GM19023 (cell line): ENCODE results near the gene AUTS2.

Source experiments
- ATAC-seq: cut with Tn5 transposase; IDR thresholded peaks from one replicate; pipeline ENCODE4 v1.9.1; 2021; ENCODE audit warnings: mild to moderate bottlenecking, moderate library complexity; ENCODE audit not compliant: unreplicated experiment

Gene AUTS2

GRCh38 chr7:70542750-70543376 is 944.6 kb downstream of the AUTS2 start:
- ATAC-seq = no peak

DNA sequence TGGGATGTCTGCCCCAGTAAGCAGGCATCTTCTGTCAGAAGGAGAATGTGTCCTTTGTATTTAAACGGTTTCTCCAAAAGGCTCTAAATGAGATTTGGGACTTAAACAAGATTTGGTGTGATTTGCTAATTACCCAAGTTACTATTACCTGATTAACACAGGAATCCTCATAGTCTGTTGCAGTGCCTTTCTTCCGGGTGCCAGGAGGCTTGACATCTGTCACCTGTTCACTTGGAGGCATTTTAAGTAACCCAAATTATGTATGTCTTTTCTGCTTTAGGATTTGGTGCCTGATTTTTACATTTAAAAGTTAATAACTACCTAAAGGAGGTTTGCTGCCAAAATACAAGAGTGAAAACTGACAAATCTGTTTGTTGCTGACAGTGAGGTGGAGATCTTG is 945.7 kb downstream of the AUTS2 start:
- ATAC-seq = no peak

DNA sequence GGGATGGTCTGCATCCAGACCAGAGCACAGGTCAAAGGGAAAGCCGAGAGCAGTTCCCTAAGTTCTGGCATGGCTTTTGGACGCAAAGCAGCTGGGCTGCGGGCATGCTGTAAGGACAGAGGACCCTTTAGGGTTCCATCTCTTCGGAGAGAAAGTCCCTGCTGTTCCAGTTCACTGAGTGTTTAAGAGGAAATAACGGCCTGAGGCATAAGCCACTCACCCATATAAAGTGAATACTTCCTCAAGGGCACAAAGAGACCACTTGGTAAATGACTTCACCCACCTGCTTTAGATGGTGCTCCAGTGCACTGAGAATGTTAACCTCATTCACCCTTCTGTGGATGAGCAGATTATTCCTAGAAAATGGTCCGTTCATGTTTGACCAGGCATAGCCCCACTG is 946.9 kb downstream of the AUTS2 start:
- ATAC-seq = no peak

DNA sequence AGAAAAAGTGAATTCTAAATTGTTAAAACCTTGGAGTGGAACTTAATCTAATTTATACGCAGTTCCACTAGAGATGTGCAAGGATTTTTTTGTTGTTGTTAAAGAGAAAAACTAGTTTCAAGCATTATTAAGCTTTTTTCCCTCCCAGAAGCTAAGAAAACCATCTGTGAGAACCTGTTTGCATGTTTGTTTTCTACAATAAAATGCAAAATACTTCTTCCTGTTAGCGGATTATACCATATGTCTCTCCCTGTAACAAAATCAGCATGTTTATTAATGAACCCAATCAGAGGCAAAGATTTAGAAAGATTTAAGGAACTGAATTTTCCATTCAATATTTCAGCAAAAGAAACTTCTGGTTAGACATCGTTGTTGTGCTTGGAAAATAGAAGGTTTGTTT is 953.9 kb downstream of the AUTS2 start:
- ATAC-seq = no peak

- ATAC-seq = no peak
These were observed 955.1 kb downstream of the AUTS2 start for GRCh38 chr7:70553364-70553763.

DNA sequence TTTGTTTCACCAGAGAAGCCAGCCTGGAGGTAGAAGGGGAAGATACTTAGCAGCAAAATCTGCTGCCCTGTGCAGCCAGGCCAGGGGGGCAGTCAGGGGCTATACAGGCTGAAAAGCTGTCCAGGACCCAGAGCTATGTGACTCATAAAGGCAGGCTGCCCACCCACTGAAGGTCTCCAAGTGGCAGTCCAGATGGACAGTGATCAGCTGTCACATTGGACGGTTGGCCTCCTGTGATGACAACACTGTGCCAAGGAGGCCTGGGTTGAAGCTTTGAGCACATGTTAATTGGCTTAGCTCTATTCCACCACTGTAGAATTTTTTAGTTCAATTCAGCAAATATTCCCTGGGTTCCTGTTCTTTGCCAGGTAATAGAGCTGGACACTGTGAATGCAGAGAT is 956.4 kb downstream of the AUTS2 start:
- no peak for ATAC-seq

GRCh38 chr7:70556761-70557160 is 958.5 kb downstream of the AUTS2 start:
- ATAC-seq = no peak

DNA sequence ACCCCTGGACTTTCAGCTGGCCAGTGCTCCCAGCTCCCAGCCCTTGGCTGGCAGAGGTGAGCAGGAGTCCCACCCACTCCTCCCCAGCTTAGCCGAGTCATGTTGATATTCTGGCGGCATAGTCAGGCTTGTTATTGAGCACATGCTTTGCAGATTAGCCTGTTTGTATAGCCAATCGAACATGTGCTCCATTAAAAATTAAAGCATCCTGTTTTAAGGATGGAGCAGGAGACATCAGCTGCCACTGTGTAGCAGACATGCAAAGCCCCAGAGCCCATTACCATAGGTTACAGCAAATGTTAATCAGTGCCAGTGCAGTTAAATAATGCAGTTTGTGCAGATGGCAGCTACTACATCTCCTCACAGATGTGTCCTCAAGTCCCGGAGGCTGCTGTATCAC is 959.1 kb downstream of the AUTS2 start:
- no peak for ATAC-seq

GRCh38 chr7:70559815-70560214 is 961.5 kb downstream of the AUTS2 start:
- ATAC-seq = no peak

GRCh38 chr7:70563960-70564359 is 965.7 kb downstream of the AUTS2 start:
- no peak for ATAC-seq

DNA sequence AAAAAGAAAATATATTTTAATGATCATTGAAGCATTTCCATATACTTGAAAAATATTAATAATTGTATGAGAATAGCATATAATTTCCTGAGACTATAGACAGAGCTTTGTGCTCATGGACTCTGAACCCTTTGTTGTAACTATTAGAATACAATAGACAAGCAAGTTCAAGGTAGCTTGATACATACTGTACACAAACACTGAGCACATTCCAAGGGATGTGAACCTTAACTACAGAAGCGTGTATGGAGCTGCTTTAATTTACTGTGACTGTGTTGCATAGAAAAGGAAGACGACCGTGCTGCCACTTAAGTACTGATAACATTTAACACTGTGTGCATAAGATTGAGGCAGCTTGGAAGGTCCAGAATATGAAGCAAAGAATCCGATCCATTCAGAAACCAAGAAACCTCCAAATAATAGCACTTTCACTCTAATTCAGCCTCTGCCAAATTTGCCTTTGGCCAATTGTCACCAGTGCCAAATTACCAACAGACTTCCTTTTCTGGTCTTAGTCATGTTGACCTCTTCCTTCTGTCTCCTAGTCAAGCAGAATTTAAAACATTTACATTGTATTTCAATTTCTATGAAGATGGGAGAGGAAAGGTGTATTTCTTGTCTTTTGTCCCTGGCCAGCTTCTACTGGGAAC is 967.6 kb downstream of the AUTS2 start:
- ATAC-seq = no peak

DNA sequence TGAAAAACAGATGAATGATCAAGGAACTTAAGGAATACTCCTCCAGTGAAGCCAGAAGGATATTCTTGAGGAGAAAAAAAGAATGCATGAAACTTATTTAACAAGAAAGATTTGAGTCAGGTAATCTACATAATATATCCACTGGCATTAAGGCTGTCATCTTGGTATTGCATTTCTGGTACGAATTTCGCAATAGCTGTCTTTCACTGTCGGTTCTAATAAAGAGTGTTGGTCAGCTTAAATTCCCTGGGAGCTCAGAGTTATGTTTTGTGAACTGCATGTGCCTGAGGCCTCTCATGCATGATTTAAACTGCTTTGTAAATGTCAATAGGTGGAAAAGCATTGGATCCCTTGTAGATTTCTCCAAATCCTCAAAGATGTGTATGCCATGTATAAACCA is 968.4 kb downstream of the AUTS2 start:
- ATAC-seq = no peak

DNA sequence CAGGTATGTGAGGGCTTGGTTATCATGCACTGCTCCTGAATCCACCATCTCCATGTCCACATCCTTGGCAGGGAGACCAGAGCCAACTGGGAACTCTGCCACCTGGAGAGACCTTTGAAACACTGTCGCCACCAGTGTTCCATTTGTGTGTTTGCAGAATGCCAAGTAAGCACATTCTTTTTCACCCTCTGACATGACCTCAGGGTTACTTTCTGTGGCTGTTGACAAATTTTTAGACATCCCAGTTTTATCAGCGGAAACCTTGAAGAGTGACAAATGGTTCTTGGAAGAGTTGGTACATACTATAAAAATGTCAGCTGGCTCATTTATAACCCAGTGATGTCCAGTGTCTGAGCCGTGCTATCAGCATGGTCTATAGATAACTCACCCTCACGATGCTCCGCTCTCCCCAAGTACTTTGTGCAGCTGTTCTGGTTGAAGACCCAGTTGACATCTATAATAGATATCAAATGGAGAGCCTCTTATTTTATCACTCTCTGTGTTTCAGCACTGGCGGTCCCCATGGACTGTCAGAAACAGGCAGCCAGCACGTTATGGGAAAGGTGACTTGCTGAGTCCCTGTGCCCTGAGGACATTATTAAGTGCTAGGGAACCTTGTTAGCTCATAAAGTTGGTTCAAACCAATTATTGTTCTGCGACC is 970.5 kb downstream of the AUTS2 start:
- no peak for ATAC-seq

GRCh38 chr7:70569335-70569819 is 971.1 kb downstream of the AUTS2 start:
- no peak for ATAC-seq

DNA sequence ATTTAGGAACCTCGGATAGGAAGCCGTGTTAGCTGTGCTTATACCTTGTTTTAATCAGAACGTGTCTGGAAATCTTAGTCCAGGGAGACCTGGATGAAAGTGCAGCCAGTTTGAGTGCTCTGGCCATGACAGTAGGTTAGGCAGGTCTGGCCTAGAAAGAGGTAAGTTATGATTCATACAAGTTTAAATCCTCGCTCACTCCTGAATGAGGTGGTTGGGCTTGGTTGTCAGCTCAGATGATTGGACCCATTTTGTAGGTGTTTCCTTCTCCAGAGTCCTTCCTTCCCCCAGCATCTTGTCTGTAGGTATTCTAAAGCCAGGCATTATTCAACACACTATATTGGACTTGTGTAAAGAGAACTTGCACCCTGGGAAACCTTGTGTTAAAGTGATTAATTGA is 971.8 kb downstream of the AUTS2 start:
- no peak for ATAC-seq

DNA sequence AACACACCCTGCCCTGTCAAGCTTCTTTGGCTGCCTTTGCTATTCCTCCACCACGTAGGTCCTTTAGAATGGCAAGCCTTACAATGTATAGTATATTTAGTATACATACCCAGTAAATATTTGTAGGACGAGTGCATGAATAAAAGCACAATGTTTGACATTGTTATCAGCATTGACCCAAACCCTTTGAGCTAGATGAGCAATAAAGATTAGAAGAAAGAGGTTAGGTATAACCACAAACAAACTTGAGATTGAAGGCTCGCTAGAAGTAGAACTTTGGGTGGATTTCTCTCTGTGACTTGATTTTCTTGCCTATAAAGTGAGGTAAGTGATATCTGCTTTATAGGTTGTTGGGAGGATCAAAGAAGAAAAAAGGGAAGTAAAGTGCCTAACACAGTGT is 972.7 kb downstream of the AUTS2 start:
- ATAC-seq = no peak

GRCh38 chr7:70571403-70571934 is 973.2 kb downstream of the AUTS2 start:
- no peak for ATAC-seq

DNA sequence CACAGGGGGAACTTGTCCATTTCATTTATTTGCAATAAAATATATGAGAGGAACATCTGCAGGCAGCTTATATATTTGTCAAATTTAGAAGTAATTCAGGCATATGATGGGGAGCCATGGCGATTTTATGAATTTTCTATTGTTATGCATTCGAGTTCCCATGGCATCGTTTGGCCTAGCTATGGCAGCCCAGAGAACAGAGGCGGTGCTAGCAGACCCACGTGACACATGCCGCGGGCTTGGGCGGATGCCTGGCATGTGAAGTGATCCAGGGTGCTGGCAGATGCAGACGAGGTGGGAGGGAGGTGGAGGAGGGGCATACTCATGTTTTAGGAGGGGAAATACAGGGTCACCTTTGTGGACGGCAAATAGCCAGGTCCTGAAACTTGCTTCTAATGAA is 973.7 kb downstream of the AUTS2 start:
- no peak for ATAC-seq

- no peak for ATAC-seq
These were observed 974.3 kb downstream of the AUTS2 start for GRCh38 chr7:70572571-70572970.

- no peak for ATAC-seq
These were observed 974.9 kb downstream of the AUTS2 start for GRCh38 chr7:70573071-70573661.

GRCh38 chr7:70573696-70574095 is 975.4 kb downstream of the AUTS2 start:
- no peak for ATAC-seq
